ENCODE data around the gene ZNF276.

Gene ZNF276

DNA sequence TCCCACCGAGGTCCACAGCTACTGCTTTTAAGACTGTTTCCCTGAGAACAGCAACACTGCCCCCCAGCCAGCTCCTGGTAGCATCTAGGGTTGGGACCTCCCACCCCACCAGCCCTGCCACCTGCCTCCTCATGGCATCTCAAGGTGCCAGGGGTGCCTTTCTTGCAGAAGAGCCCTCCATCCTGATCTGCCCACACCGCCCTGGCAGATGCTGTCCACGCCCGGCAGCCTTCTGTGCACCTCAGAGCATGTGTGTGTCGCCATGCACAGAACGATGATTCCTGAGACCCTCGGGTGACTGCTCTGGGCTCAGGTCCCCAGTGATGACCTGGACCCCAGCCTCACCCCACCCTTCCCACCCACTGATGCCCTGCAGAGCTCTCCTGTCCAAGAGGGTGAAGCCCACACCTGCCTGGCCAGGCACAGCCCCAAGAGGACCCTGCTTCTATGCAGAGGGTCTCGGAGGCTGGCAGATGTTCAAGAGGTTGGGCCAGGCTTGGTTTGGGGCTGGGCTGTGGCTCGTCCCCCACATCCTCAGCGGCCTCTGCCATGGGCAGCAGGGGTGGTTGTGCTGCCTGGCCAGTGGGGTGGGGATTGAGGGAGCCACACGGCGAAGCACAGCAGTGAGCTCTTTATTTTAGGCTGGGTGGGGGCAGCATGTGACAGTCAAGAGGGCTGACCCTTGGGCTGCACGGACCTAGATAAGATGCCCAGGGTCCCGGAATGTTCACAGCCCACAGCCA lies 14.6 kb upstream of the ZNF276 start:
- no peak for DNase-seq
- Histone ChIP-seq H3K36me3 (no peaks in the 10 kb centered on the region), H3K9me3 (ENCODE audit: severe bottlenecking) (no peaks in the 10 kb centered on the region), H3K27me3 (ENCODE audit: insufficient read depth, low read depth, severe bottlenecking) (no peaks in the 10 kb centered on the region), H3K27ac (no peak overlapping the region), H3K4me3 (ENCODE audit: low read depth, low read length) (no peak overlapping the region)
- TF ChIP-seq, protein P1, sequence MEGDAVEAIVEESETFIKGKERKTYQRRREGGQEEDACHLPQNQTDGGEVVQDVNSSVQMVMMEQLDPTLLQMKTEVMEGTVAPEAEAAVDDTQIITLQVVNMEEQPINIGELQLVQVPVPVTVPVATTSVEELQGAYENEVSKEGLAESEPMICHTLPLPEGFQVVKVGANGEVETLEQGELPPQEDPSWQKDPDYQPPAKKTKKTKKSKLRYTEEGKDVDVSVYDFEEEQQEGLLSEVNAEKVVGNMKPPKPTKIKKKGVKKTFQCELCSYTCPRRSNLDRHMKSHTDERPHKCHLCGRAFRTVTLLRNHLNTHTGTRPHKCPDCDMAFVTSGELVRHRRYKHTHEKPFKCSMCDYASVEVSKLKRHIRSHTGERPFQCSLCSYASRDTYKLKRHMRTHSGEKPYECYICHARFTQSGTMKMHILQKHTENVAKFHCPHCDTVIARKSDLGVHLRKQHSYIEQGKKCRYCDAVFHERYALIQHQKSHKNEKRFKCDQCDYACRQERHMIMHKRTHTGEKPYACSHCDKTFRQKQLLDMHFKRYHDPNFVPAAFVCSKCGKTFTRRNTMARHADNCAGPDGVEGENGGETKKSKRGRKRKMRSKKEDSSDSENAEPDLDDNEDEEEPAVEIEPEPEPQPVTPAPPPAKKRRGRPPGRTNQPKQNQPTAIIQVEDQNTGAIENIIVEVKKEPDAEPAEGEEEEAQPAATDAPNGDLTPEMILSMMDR (IDR thresholded peaks at IDR 0.05; ENCODE audit: low read depth, low read length): no peak

DNA sequence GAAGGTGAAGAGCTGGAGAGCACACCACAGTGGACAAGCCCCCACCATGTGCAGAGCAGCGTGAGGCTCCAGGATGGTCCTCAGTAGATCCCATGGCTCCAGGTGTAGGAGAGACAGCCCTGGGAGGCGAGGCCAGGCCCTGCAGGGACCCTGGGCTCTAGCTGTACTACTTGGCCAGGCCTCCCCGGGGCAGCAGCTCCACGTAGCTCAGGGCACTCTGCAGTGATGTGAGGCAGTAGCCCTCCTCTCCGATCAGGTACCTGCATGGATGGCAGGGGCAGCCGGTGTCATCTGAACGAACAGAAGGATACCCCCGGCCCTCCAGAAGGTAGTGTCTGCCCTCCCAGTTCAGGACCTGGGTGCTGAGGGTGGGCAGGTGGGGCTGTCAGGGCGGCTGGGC lies 13.6 kb upstream of the ZNF276 start:
- H3K36me3 ChIP-seq: no peaks in the 10 kb centered on the region
- no peaks in the 10 kb centered on the region for H3K9me3 ChIP-seq (ENCODE audit: severe bottlenecking)
- H3K4me3 ChIP-seq (ENCODE audit: low read depth, low read length): no peak overlapping the region
- H3K27me3 ChIP-seq (ENCODE audit: insufficient read depth, low read depth, severe bottlenecking): no peaks in the 10 kb centered on the region
- TF ChIP-seq, protein P1 (IDR thresholded peaks at IDR 0.05; ENCODE audit: low read depth, low read length): no peak
- DNase-seq: no peak
- no peak overlapping the region for H3K27ac ChIP-seq

- no peak overlapping the region for H3K4me3 ChIP-seq (ENCODE audit: low read depth, low read length)
These were observed 12.8 kb upstream of the ZNF276 start for GRCh38 chr16:89708481-89708931.

GRCh38 chr16:89709166-89709565 lies 12.2 kb upstream of the ZNF276 start:
- no peak for DNase-seq
- H3K9me3 ChIP-seq (ENCODE audit: severe bottlenecking): no peaks in the 10 kb centered on the region
- no peak overlapping the region for H3K4me3 ChIP-seq (ENCODE audit: low read depth, low read length)
- no peaks in the 10 kb centered on the region for H3K36me3 ChIP-seq
- H3K27ac ChIP-seq: no peak overlapping the region
- TF ChIP-seq, protein P1 (IDR thresholded peaks at IDR 0.05; ENCODE audit: low read depth, low read length): no peak
- H3K27me3 ChIP-seq (ENCODE audit: insufficient read depth, low read depth, severe bottlenecking): no peaks in the 10 kb centered on the region

More at GRCh38 chr16:89708481-89708931, 12.8 kb upstream of the ZNF276 start:
- Histone ChIP-seq H3K27me3 (ENCODE audit: insufficient read depth, low read depth, severe bottlenecking) (no peaks in the 10 kb centered on the region), H3K36me3 (no peaks in the 10 kb centered on the region), H3K9me3 (ENCODE audit: severe bottlenecking) (no peaks in the 10 kb centered on the region), H3K27ac (no peak overlapping the region)
- no peak for DNase-seq
- TF ChIP-seq, protein P1 (IDR thresholded peaks at IDR 0.05; ENCODE audit: low read depth, low read length): no peak

DNA sequence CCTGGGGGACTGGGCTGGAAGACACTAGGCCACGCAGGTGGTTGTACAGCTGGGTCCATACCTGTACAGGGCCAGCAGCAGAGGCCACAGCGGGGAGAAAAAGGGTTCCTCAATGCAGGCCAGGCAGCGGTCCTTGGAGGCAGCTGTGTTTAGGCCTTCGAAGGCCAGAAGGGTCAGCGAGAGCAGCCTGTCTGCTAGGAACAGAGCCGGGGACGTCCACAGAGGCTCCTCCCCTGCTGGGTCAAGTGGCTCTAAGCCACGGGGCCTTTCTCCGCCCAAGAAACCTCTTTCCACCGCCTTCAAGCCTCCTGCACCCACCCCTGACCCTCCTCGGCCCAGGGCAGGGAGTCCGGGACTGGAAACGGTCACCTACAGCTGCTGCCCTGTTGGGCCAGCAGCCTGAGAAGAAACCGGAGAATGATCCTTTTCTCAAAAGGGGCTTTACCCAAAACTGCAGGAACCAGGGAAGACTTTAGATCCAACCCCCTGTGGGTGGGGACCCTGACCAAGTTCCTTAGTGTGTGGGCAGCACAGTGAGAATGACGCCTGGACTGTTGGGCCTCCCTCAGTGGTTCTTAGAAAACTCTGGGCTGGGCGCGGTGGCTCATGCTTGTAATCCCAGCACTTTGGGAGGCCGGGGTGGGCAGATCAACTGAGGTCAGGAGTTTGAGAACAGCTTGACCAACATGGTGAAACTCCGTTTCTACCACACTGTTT lies 11.5 kb upstream of the ZNF276 start:
- H3K27ac ChIP-seq: no peak overlapping the region
- no peaks in the 10 kb centered on the region for H3K36me3 ChIP-seq
- no peak overlapping the region for H3K4me3 ChIP-seq (ENCODE audit: low read depth, low read length)
- DNase-seq: no peak
- TF ChIP-seq, protein P1 (IDR thresholded peaks at IDR 0.05; ENCODE audit: low read depth, low read length): no peak
- H3K9me3 ChIP-seq (ENCODE audit: severe bottlenecking): no peaks in the 10 kb centered on the region
- no peaks in the 10 kb centered on the region for H3K27me3 ChIP-seq (ENCODE audit: insufficient read depth, low read depth, severe bottlenecking)
